IPS-18a (cell line): Measurements from ENCODE around the gene RABGGTA.
A peak's percentile ranks its signal among the peaks of the same experiment; 100 is the strongest.

Experiments
- H3K27ac ChIP-seq: one replicate; pipeline ENCODE4 v1.5.1; 2013; ENCODE audit warnings: low read length
- H3K27me3 ChIP-seq: one replicate; pipeline ENCODE4 v1.6.1; 2013; ENCODE audit warnings: mild to moderate bottlenecking, low read length; ENCODE audit not compliant: control insufficient read depth, insufficient read depth
- H3K36me3 ChIP-seq: one replicate; pipeline ENCODE4 v1.6.1; 2013; ENCODE audit warnings: low read depth, low read length; ENCODE audit not compliant: control insufficient read depth
- H3K4me1 ChIP-seq: one replicate; pipeline ENCODE4 v1.6.1; 2013; ENCODE audit warnings: low read depth, low read length; ENCODE audit not compliant: control insufficient read depth
- H3K4me3 ChIP-seq: one replicate; pipeline ENCODE4 v1.5.1; 2013; ENCODE audit warnings: low read length
- H3K9ac ChIP-seq: one replicate; pipeline ENCODE4 v1.6.1; 2013; ENCODE audit warnings: mild to moderate bottlenecking, low read length, moderate library complexity
- H3K9me3 ChIP-seq: one replicate; pipeline ENCODE4 v1.6.1; 2013; ENCODE audit warnings: low read depth, low read length; ENCODE audit not compliant: control insufficient read depth

Gene RABGGTA

DNA sequence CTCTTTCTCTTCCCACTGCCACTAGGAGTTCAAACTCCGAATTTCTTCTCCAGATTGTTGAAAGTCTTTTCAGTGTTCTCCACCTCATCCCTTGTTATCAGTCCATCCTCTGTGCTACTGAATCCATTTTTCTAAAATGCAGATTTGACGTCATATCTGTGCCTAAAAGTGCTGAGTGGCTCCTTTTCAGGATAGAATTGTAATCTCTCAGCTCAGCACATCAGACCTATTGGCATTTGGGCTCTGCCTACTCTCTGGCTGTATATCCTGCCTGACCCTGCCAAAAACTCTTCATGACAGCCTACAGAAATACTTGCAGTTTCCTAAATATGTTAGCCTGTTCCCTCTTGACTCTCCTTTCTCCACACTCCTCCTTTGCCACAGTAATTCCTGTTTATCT lies 1.1 kb upstream of the RABGGTA start:
- Histone ChIP-seq H3K9me3 (no peaks in the 10 kb centered on the region), H3K27me3 (no peaks in the 10 kb centered on the region), H3K27ac (no peak overlapping the region), H3K4me3 (no peak overlapping the region), H3K4me1 (no peaks in the 10 kb centered on the region), H3K9ac (no peak overlapping the region), H3K36me3 (no peaks in the 10 kb centered on the region)

DNA sequence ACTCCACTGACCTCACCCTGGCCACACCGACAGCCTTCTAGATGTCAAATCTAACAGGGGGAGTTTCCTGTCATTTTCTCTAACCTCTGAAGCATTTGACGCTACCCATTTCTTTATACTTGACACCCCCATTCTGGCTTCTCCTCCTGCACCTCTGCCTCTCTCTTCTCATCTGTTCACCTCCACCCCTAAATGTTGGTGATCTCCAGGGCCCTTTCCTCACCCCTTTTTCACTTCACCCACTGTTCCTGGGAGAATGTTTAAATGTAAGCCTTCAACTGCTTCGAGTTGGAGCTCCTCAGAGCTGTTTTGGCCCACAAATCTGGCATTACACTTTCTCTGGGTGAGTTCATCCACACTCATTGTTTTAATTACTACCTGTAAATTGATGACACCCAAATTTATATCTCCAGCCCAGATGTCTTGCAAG lies 452 bp upstream of the RABGGTA start:
- Histone ChIP-seq H3K4me3 (peak overlapping the region; percentile 95), H3K9me3 (no peaks in the 10 kb centered on the region), H3K27ac (no peak overlapping the region), H3K4me1 (no peaks in the 10 kb centered on the region), H3K27me3 (no peaks in the 10 kb centered on the region), H3K36me3 (peaks cover 4% of the 10 kb centered on the region), H3K9ac (peak overlapping the region; percentile 95)

DNA sequence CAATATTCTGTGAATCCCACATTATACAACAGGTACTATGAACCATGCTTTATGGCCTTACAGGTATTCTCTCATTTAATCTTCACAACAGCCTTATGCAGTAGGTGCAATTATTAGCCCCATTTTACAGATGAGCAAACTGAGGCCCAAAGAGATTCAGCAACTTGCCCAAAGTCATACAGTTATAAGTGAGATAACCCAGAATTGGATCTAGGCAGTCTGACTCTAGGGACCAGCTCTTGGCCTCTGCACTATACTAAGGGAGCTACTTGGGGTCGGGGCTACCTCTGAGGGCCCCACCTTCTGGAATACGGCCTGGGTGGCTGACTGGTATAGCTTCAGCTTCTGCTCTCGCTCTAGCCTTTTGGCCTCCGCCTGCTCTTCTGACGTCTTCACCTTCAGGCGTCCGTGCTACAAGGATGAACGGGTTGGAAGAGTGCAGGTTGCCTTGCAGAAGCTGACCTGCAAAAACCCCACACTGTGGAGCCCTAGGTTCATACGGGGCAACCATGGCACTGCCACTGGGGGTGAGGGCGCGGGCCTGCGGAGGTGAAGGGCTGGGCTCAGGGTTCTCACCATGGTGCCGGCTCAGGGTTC lies 762 bp downstream of the RABGGTA start:
- Histone ChIP-seq H3K9ac (peak overlapping the region; percentile 95), H3K4me3 (peak overlapping the region; percentile 95), H3K9me3 (no peaks in the 10 kb centered on the region), H3K27me3 (no peaks in the 10 kb centered on the region), H3K36me3 (peaks cover 9% of the 10 kb centered on the region), H3K4me1 (no peaks in the 10 kb centered on the region), H3K27ac (peak overlapping the region; percentile 89)

DNA sequence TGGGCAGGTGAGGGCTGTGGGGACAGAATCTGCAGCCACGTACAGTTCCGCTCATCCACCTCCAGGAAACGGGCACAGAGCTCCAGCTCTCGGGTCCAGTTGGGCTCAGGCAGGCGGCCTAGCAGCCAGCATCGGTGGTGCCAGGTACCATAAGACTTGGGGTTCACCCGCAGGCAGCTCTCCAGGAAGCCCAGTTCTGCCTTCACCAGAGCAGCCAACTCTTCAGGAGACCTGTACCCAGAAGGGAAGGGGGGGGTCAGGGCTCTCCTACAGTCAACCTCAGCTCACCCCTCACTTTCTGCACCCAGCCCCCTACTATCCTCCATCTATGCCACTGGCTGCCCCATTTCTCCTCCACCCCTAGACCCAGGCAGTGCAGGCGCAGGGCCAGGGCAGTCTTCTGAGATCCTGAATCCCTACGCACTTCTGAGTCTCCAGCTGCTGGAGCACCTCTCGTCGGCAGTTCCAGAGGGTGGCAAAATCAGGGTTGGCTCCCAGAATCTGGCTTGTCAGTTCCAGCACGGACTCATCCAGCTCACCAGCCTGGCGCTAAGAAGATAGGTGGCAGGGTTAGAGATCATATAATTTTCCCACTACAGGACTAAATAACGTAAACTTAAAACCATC lies 1.4 kb downstream of the RABGGTA start:
- peaks cover 9% of the 10 kb centered on the region for H3K36me3 ChIP-seq
- no peaks in the 10 kb centered on the region for H3K4me1 ChIP-seq
- no peak overlapping the region for H3K27ac ChIP-seq
- H3K9me3 ChIP-seq: no peaks in the 10 kb centered on the region
- H3K9ac ChIP-seq: no peak overlapping the region
- H3K27me3 ChIP-seq: no peaks in the 10 kb centered on the region
- no peak overlapping the region for H3K4me3 ChIP-seq

DNA sequence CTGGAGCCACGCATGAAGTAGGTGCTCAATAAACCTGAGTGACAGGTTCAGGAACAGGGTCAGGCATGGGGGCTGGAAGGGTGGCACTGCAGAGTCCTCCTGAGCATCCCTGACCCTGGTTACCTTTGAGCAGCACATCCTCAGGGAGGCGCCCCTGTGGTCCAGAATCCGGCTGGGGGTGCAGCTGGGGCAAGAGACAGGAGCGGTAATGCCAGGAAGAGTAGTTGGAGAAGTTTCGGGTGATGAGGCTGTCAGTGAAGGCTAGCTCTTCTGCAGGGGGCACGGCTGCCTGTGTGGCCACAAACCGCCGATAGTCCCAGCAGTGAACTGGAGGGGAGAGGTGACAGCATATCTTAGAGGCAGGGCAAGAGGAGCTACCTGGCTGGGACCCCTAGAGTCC lies 2.0 kb downstream of the RABGGTA start:
- no peak overlapping the region for H3K27ac ChIP-seq
- no peaks in the 10 kb centered on the region for H3K9me3 ChIP-seq
- peaks cover 9% of the 10 kb centered on the region for H3K36me3 ChIP-seq
- no peaks in the 10 kb centered on the region for H3K27me3 ChIP-seq
- H3K9ac ChIP-seq: no peak overlapping the region
- H3K4me1 ChIP-seq: no peaks in the 10 kb centered on the region
- H3K4me3 ChIP-seq: no peak overlapping the region

DNA sequence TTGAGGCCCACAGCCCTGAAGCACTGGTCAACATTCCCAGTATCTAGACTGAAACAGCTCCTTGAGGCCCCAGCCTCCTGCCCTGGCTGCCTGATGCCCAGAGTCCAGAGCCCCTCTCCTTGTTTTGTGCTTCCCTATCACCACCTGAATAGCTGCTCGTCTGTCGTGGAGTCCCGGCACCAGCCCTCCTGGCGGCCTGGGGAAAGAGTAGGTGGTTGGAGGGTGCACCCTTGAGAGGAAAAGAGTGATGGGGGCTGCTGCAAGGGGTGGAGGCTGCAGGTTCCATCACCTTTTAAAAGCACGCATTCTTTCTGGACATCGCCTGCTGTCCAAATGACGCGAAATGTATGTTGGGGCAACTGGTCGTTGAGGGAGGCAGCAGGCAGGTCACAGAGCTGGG lies 3.2 kb downstream of the RABGGTA start:
- Histone ChIP-seq H3K9ac (no peak overlapping the region), H3K4me1 (no peaks in the 10 kb centered on the region), H3K27ac (no peak overlapping the region), H3K36me3 (peaks cover 9% of the 10 kb centered on the region), H3K27me3 (no peaks in the 10 kb centered on the region), H3K9me3 (no peaks in the 10 kb centered on the region), H3K4me3 (no peak overlapping the region)

DNA sequence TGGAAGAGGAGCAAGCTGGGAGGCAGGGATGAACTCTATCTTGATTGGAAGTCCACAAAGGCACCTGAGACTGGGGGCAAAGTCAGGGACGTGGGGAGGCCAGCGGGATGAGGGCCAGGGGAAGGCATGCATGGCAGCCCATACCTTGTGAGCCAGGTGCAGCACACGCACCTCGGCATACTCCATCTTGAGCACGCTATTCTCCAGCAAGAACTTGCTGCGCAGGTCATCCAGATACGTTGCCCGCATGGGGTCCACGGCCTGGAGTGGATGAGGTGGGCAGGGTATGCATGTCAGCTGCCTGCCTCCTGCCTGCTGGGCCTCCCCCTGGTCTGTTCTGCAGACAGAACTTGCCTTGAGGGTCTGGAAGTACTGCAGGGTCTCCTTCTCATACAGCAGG lies 3.9 kb downstream of the RABGGTA start:
- Histone ChIP-seq H3K27ac (no peak overlapping the region), H3K9me3 (no peaks in the 10 kb centered on the region), H3K36me3 (peaks cover 9% of the 10 kb centered on the region), H3K27me3 (no peaks in the 10 kb centered on the region), H3K4me3 (no peak overlapping the region), H3K4me1 (no peaks in the 10 kb centered on the region), H3K9ac (no peak overlapping the region)

DNA sequence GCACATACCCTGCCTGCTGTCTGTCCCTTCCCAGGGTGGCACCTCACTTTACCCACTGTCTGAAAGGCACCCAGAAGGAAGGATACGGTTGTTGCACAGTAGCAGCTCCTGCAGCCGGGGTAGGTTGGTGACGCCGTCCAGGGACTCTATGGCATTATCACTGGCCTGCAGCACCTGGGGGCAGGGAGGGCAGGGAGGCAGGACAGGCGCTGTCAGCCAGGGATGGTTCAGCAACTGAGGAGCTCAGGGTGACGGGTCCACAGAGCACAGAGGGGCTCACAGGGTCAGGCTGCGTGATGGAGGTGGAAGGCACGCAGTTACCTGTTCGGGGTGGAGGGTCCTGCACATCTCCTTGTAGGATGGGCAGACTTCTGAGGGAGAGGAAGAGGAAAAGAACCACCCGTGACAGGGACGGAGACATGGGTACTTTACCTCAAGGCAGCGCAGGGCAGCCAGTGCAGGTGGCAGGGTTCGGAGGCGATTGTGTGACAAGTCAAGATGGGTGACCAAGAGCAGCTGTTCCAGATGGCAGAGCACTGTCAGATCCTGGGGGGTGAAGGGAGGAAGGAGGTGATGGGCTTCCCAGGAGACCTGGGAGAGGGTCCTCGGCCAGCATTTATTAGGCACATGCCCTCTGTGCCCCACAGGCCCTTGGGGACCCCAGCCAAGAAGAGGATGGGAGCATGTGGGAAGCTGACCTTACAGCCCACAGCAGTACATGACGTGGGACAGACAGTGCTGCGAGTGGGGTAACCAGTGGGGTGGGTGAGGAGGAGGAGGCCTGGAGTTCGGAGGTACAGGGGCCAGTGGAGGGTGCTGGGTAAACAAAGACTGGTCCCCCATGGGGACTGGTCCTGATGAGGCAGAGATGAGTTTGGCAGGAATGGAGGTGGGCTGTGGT lies 4.8 kb downstream of the RABGGTA start:
- Histone ChIP-seq H3K9ac (no peak overlapping the region), H3K36me3 (peaks cover 9% of the 10 kb centered on the region), H3K4me1 (no peaks in the 10 kb centered on the region), H3K27ac (no peak overlapping the region), H3K27me3 (no peaks in the 10 kb centered on the region), H3K9me3 (no peaks in the 10 kb centered on the region), H3K4me3 (no peak overlapping the region)

DNA sequence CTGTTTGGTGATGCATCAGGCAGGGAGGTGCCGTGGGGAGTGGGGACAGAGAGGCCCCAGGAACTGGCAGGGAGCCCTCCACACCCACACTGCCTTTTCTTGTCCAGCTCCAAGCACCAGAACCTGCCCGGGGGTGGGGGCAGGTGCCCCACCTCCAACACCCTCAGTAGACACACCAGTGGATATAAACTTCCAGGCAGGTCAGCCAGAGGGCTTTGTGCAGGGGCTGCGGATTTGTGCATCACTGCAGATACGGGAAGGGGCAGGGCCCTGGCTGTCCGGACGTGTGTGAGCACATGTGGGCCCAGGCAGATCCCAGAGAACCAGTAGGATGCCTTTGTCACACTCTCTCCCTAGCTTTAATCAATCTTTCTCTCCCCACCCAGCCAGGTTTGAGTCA lies 7.1 kb downstream of the RABGGTA start:
- Histone ChIP-seq H3K27me3 (no peaks in the 10 kb centered on the region), H3K9me3 (no peaks in the 10 kb centered on the region), H3K4me3 (no peak overlapping the region), H3K9ac (no peak overlapping the region), H3K27ac (no peak overlapping the region), H3K4me1 (no peaks in the 10 kb centered on the region), H3K36me3 (peaks cover 9% of the 10 kb centered on the region)

DNA sequence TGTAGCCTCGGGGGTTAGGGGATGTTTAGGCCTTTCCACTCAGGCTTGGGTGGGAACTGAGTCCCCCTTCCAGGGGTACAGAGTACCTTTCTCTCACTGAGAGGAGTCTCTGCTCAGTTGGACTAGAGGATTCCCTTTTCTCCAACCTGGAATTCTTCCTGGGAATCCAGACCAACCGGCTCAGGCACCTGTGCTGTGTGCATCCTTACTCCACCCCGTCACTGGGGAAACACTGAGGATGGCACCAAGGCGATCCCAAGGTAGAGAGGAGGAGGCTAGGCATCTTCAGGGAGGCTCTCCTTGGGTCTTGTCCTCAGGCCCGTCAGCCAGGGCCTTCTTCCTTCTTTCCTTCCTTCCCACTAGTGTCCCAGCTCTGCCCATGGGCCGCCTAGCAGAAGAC lies 7.5 kb downstream of the RABGGTA start:
- H3K36me3 ChIP-seq: peaks cover 9% of the 10 kb centered on the region
- no peak overlapping the region for H3K27ac ChIP-seq
- H3K4me1 ChIP-seq: no peaks in the 10 kb centered on the region
- H3K9ac ChIP-seq: no peak overlapping the region
- no peaks in the 10 kb centered on the region for H3K27me3 ChIP-seq
- H3K4me3 ChIP-seq: no peak overlapping the region
- H3K9me3 ChIP-seq: no peaks in the 10 kb centered on the region

DNA sequence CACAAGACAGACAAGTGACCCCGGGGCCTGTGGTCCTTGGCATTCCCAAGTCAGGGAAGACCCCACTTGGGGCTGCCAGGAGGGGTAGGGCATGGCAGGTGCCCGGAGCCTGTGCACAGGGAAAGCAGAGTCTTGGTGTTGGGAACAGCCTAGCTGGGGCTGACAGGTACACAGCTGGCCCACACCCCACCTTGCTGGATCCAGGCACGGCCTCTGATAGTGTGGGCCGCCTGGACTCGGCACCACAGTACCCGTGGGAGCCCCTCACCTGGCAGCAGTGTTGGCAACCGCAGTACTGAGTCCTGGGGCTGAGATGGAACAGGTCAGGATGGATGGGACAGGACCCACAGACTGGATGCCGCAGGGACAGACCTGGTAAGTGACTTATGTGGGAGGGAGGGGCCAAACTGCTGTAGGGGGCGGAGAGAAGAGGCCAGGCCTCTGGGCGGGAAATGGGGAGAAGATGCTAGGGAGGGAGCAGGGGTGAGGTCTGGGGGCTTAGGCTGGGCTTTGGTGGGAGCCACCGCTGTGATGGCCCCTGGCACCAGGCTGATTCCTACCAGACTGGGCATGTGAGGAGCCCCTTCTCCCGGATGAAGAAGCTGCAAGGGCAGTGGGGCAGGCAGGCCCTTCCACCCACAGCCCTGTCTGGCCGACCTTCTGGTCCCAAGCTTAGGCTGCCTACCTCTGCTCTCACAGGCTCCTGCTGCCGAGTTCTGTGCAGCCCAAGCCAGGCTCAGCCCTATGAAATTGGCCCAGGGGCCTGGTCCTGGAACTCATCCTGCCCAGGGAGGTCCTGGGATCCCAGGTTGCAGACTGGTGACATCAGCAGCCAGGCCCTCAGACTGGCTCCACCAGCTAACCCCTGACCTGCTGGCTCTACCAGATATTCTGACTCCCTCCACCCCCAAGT lies 8.3 kb downstream of the RABGGTA start, which contains the start of gene TGM1:
TSS of gene TGM1 (minus strand) at position 357 of the 913 bp plus-strand sequence. CDS start 825 bp downstream, outside the sequence.
- no peak within 1 kb of the TSS for H3K4me3 ChIP-seq
- no peak within 1 kb of the TSS for H3K9ac ChIP-seq
- H3K9me3 ChIP-seq: no peaks in the 10 kb centered on the region
- no peak within 1 kb of the TSS for H3K27ac ChIP-seq
- peaks cover 9% of the 10 kb centered on the region for H3K36me3 ChIP-seq
- H3K4me1 ChIP-seq: no peaks in the 10 kb centered on the region
- H3K27me3 ChIP-seq: no peaks in the 10 kb centered on the region
